DMS53 treated with DMSO at 0.1 percent for 48 hours (cell line): Measurements from ENCODE around the gene PRDX3.

Experiments
- DNase-seq: peaks from one replicate; lab custom pipeline; 2025; ENCODE audit not compliant: unreplicated experiment; lab: John Stamatoyannopoulos, UW

The PRDX3 gene

GRCh38 chr10:119131512-119132240 is 46.9 kb downstream of the PRDX3 start:
- DNase-seq, result peak; percentile 68

- DNase-seq, result no peak
Observed at GRCh38 chr10:119129721-119130120, 48.9 kb downstream of the PRDX3 start.

GRCh38 chr10:119125942-119126341 is 52.7 kb downstream of the PRDX3 start:
- DNase-seq, result no peak

- no peak for DNase-seq
Observed at GRCh38 chr10:119120875-119121274, 57.7 kb downstream of the PRDX3 start.

- DNase-seq, result no peak
Observed at GRCh38 chr10:119120413-119120867, 58.2 kb downstream of the PRDX3 start.

- no peak for DNase-seq
Observed at GRCh38 chr10:119119400-119119799, 59.2 kb downstream of the PRDX3 start.

GRCh38 chr10:119118231-119118630 is 60.4 kb downstream of the PRDX3 start:
- no peak for DNase-seq
